CD4-positive, alpha-beta memory T cell (primary cell): ENCODE results near the gene KLHL1. TPM values are rescaled to one million over a fixed set of nuclear protein-coding genes. Genes with fewer than 3 reads are reported as not detected.
"Not testable (repeated sequence)": the region's sequence is repeated elsewhere in the genome, so short reads cannot be mapped to it uniquely, and the experiment has no call there.

Experiments used
- CTCF ChIA-PET: fragments of 350-600 bp; sonication (Branson Sonifier 250); formaldehyde crosslinking; loops from one replicate; lab custom pipeline; 2021; ENCODE audit warnings: inconsistent platforms; ENCODE audit not compliant: partially characterized antibody; lab: Charles Lee
- POLR2A ChIA-PET: fragments of 350-600 bp; sonication (Branson Sonifier 250); formaldehyde crosslinking; loops from one replicate; lab custom pipeline; 2021; ENCODE audit not compliant: partially characterized antibody; lab: Charles Lee
- DNase-seq, 5 donors: peaks; one replicate each; pipeline versions ENCODE4 v3.0.0 to v3.0.0-alpha.2; 2020 to 2022; ENCODE audit warnings: mixed read lengths in 1 of 5
- H3K27ac ChIP-seq: one replicate; pipeline ENCODE4 v1.7.0; 2013; ENCODE audit warnings: low read depth, low read length
- H3K27me3 ChIP-seq: 2 replicates; pipeline ENCODE4 v1.7.0; 2013; ENCODE audit warnings: mild to moderate bottlenecking, low read length, moderate library complexity; ENCODE audit not compliant: insufficient read depth
- H3K36me3 ChIP-seq: 2 replicates; pipeline ENCODE4 v1.7.0; 2013; ENCODE audit warnings: mild to moderate bottlenecking, low read length, moderate library complexity; ENCODE audit not compliant: insufficient read depth
- H3K4me1 ChIP-seq: 2 replicates; pipeline ENCODE4 v1.7.0; 2013; ENCODE audit warnings: mild to moderate bottlenecking, low read length, moderate library complexity; ENCODE audit not compliant: insufficient read depth
- H3K4me3 ChIP-seq, 2 donors: one replicate each; pipeline ENCODE4 v1.7.0; 2013; ENCODE audit warnings: low read length in 2 of 2, mild to moderate bottlenecking in 1 of 2
- H3K9me3 ChIP-seq, 2 donors: one replicate each; pipeline ENCODE4 v1.7.0; 2013; ENCODE audit warnings: low read length in 2 of 2, control low read depth in 1 of 2; ENCODE audit not compliant: control insufficient read depth in 1 of 2
- H3K27ac Mint-ChIP-seq, 7 donors: one replicate each; pipeline ENCODE4 v1.8.0; 2020 to 2021; ENCODE audit warnings: mixed read lengths in 7 of 7, mild to moderate bottlenecking in 6 of 7, inconsistent platforms in 3 of 7, moderate library complexity in 3 of 7
- H3K27me3 Mint-ChIP-seq, 2 donors: one replicate each; pipeline ENCODE4 v1.8.0; 2020 to 2021; ENCODE audit warnings: mixed read lengths in 2 of 2
- H3K36me3 Mint-ChIP-seq, 2 donors: one replicate each; pipeline ENCODE4 v1.8.0; 2020 to 2021; ENCODE audit warnings: mixed read lengths in 2 of 2, inconsistent platforms in 1 of 2, mild to moderate bottlenecking in 1 of 2
- H3K4me1 Mint-ChIP-seq, 4 donors: one replicate each; pipeline ENCODE4 v1.8.0; 2020 to 2021; ENCODE audit warnings: mixed read lengths in 4 of 4, mild to moderate bottlenecking in 1 of 4
- H3K4me3 Mint-ChIP-seq, 8 donors: one replicate each; pipeline ENCODE4 v1.8.0; 2020 to 2021; ENCODE audit warnings: mixed read lengths in 8 of 8, mild to moderate bottlenecking in 7 of 8, moderate library complexity in 6 of 8, inconsistent platforms in 3 of 8
- H3K9me3 Mint-ChIP-seq, 8 donors: one replicate each; pipeline ENCODE4 v1.8.0; 2020 to 2021; ENCODE audit warnings: mixed read lengths in 8 of 8, mild to moderate bottlenecking in 5 of 8, inconsistent platforms in 3 of 8, moderate library complexity in 1 of 8
- intact Hi-C: fragments of 100-400 bp; cut with micrococcal nuclease; formaldehyde crosslinking; loops from one replicate; pipeline ENCODE4 v1.15.1; 2023
- polyA plus RNA-seq, 2 donors: library from polyadenylated mRNA; unstranded; fragments of 300-500 nt; fragmentation: Illumina TruSeq; gene quantifications; one replicate each; pipeline ENCODE4 v1.2.3, GENCODE V29; 2021
- total RNA-seq, 2 experiments: library from RNA; stranded (reverse); gene quantifications; one replicate each; pipeline ENCODE4 v1.2.3, GENCODE V29; 2021

Gene KLHL1
- total RNA-seq, result not detected
- not detected for polyA plus RNA-seq

- Histone ChIP-seq H3K27me3 (no peaks in the 10 kb centered on the region), H3K4me1 (no peaks in the 10 kb centered on the region), H3K4me3 (no peak within 1 kb of the TSS), H3K27ac (no peak within 1 kb of the TSS), H3K9me3 (peaks cover 0 to under 1% of the 10 kb centered on the region in 2 donors), H3K36me3 (no peaks in the 10 kb centered on the region)
- Mint-ChIP-seq H3K9me3 (peaks cover 0 to 9% (median 3%) of the 10 kb centered on the region in 8 donors), H3K4me1 (no peaks in the 10 kb centered on the region), H3K27me3 (no peaks in the 10 kb centered on the region), H3K27ac (no peak within 1 kb of the TSS), H3K36me3 (no peaks in the 10 kb centered on the region), H3K4me3 (no peak within 1 kb of the TSS)
- ChIA-PET POLR2A (no interaction called here), CTCF (no interaction called here)
- intact Hi-C loops, result no loop called here
- no peak for DNase-seq
Observed at GRCh38 chr13:70108356-70109105, at the start of gene KLHL1. Gene KLHL1, minus strand, starts transcription at chr13:70108452. Its CDS starts 753 bp downstream, at chr13:70107699.

- intact Hi-C loops, result not testable (repeated sequence)
Observed at GRCh38 chr13:70142658-70143057, 34.4 kb upstream of the KLHL1 start.

GRCh38 chr13:70128098-70128497 lies 19.8 kb upstream of the KLHL1 start:
- no peaks in the 10 kb centered on the region for H3K27me3 ChIP-seq
- H3K9me3 ChIP-seq, result no peaks in the 10 kb centered on the region
- Mint-ChIP-seq H3K4me1 (no peaks in the 10 kb centered on the region), H3K27me3 (no peaks in the 10 kb centered on the region), H3K36me3 (no peaks in the 10 kb centered on the region), H3K4me3 (no peak overlapping the region), H3K27ac (no peak overlapping the region), H3K9me3 (peaks cover 0 to 8% (median 4%) of the 10 kb centered on the region in 8 donors)
- no peak for DNase-seq
- ChIA-PET CTCF (no interaction called here), POLR2A (no interaction called here)
- H3K4me1 ChIP-seq, result no peaks in the 10 kb centered on the region
- no peaks in the 10 kb centered on the region for H3K36me3 ChIP-seq
- intact Hi-C loops, result no loop called here
- no peak overlapping the region for H3K4me3 ChIP-seq
- H3K27ac ChIP-seq, result no peak overlapping the region

More at GRCh38 chr13:70142658-70143057, 34.4 kb upstream of the KLHL1 start:
- POLR2A ChIA-PET, H3K27ac ChIP-seq, H3K27me3 ChIP-seq, H3K9me3 ChIP-seq, H3K4me3 Mint-ChIP-seq, H3K4me1 Mint-ChIP-seq, DNase-seq, H3K4me1 ChIP-seq, H3K36me3 ChIP-seq, CTCF ChIA-PET, H3K4me3 ChIP-seq, H3K27me3 Mint-ChIP-seq, H3K36me3 Mint-ChIP-seq, H3K27ac Mint-ChIP-seq: not testable (repeated sequence)
- peaks cover 0 to 12% (median 4%) of the 10 kb centered on the region in 8 donors for H3K9me3 Mint-ChIP-seq

- Mint-ChIP-seq H3K27me3 (no peaks in the 10 kb centered on the region), H3K27ac (no peak overlapping the region), H3K9me3 (peaks cover 0 to 9% (median 4%) of the 10 kb centered on the region in 8 donors), H3K4me1 (no peaks in the 10 kb centered on the region), H3K4me3 (no peak overlapping the region), H3K36me3 (no peaks in the 10 kb centered on the region)
- POLR2A ChIA-PET, result no interaction called here
- Histone ChIP-seq H3K36me3 (no peaks in the 10 kb centered on the region), H3K4me1 (no peaks in the 10 kb centered on the region), H3K9me3 (no peaks in the 10 kb centered on the region), H3K4me3 (no peak overlapping the region), H3K27me3 (no peaks in the 10 kb centered on the region), H3K27ac (no peak overlapping the region)
- intact Hi-C loops, result no loop called here
- DNase-seq, result no peak
- CTCF ChIA-PET, result no interaction called here
Observed at GRCh38 chr13:70125693-70126092, 17.4 kb upstream of the KLHL1 start.

- H3K4me1 ChIP-seq, result no peaks in the 10 kb centered on the region
- H3K27ac ChIP-seq, result no peak overlapping the region
- H3K27me3 Mint-ChIP-seq, result no peaks in the 10 kb centered on the region
- intact Hi-C loops, result no loop called here
- H3K9me3 Mint-ChIP-seq, result peaks cover 0 to 12% (median 2%) of the 10 kb centered on the region in 8 donors
- CTCF ChIA-PET, result no interaction called here
- H3K27me3 ChIP-seq, result no peaks in the 10 kb centered on the region
- H3K36me3 Mint-ChIP-seq, result no peaks in the 10 kb centered on the region
- no peaks in the 10 kb centered on the region for H3K4me1 Mint-ChIP-seq
- POLR2A ChIA-PET, result no interaction called here
- no peaks in the 10 kb centered on the region for H3K9me3 ChIP-seq
- no peak overlapping the region for H3K27ac Mint-ChIP-seq
- no peak overlapping the region for H3K4me3 Mint-ChIP-seq
- H3K4me3 ChIP-seq, result no peak overlapping the region
- no peaks in the 10 kb centered on the region for H3K36me3 ChIP-seq
- DNase-seq, result no peak
Observed at GRCh38 chr13:70117338-70117905, 9.2 kb upstream of the KLHL1 start.

- no peak for DNase-seq
- Histone ChIP-seq H3K4me3 (no peak within 1 kb of the TSS), H3K27ac (no peak within 1 kb of the TSS), H3K36me3 (no peaks in the 10 kb centered on the region), H3K4me1 (no peaks in the 10 kb centered on the region), H3K9me3 (peaks cover 0 to 5% of the 10 kb centered on the region in 2 donors), H3K27me3 (no peaks in the 10 kb centered on the region)
- Mint-ChIP-seq H3K36me3 (no peaks in the 10 kb centered on the region), H3K27me3 (no peaks in the 10 kb centered on the region), H3K4me1 (no peaks in the 10 kb centered on the region), H3K4me3 (no peak within 1 kb of the TSS), H3K9me3 (peaks cover 0 to 9% (median 6%) of the 10 kb centered on the region in 8 donors), H3K27ac (no peak within 1 kb of the TSS)
- CTCF ChIA-PET, result no interaction called here
- POLR2A ChIA-PET, result no interaction called here
- intact Hi-C loops, result no loop called here
Observed at GRCh38 chr13:70107498-70108281, 562 bp downstream of the KLHL1 start, which contains the start of gene ATXN8OS. Gene ATXN8OS, plus strand, starts transcription at chr13:70107826.

- Histone ChIP-seq H3K9me3 (peaks cover 0 to 5% of the 10 kb centered on the region in 2 donors), H3K27ac (no peak overlapping the region), H3K4me3 (no peak overlapping the region), H3K4me1 (no peaks in the 10 kb centered on the region), H3K36me3 (no peaks in the 10 kb centered on the region), H3K27me3 (no peaks in the 10 kb centered on the region)
- no peaks in the 10 kb centered on the region for H3K4me1 Mint-ChIP-seq
- H3K9me3 Mint-ChIP-seq, result peaks cover 0 to 9% (median 5%) of the 10 kb centered on the region in 8 donors
- H3K4me3 Mint-ChIP-seq, result no peak overlapping the region
- no peak for DNase-seq
- H3K27ac Mint-ChIP-seq, result no peak overlapping the region
- ChIA-PET POLR2A (no interaction called here), CTCF (no interaction called here)
- intact Hi-C loops, result no loop called here
- H3K27me3 Mint-ChIP-seq, result no peaks in the 10 kb centered on the region
- no peaks in the 10 kb centered on the region for H3K36me3 Mint-ChIP-seq
Observed at GRCh38 chr13:70107125-70107497, 1.1 kb downstream of the KLHL1 start.
